H1 (cell line): Measurements from ENCODE around the gene CLP1. TPM values are rescaled to one million over a fixed set of nuclear protein-coding genes. Genes with fewer than 3 reads are reported as not detected.

Experiments
- JUND ChIP-seq: IDR thresholded peaks from 2 replicates; pipeline ENCODE4 v1.6.1; 2011; ENCODE audit warnings: mild to moderate bottlenecking, improper control_type of control experiment, low read length
- TAF7 ChIP-seq: optimal IDR thresholded peaks from 2 replicates; pipeline ENCODE3; 2011; ENCODE audit warnings: low read depth, mild to moderate bottlenecking, inconsistent platforms, low read length, moderate library complexity, borderline replicate concordance
- polyA plus RNA-seq, 7 experiments: library from polyadenylated mRNA; depleted of rRNA in 3 of 7; stranded (reverse) in 5 of 7; unstranded in 2 of 7; fragments of >200 nt in 5 of 7; fragments of 200-250 nt in 2 of 7; gene quantifications; 1 replicate in 5 of 7; 2 replicates in 1 of 7; 4 replicates in 1 of 7; pipeline versions ENCODE4 v1.2.1 to v1.2.3, GENCODE V29; 2011 to 2013; ENCODE audit warnings: missing spikeins in 2 of 7, mixed read lengths in 2 of 7
- total RNA-seq: library from RNA; stranded (reverse); fragmentation: NEBNext Ultra II Directional; extraction: Animal tissue kit (Norgen Biotek cat#: 25700); gene quantifications from 2 replicates; pipeline ENCODE4 v1.2.1, GENCODE V29; 2021
- TF ChIP-seq, protein P1 (sequence below): IDR thresholded peaks from 2 replicates; pipeline ENCODE4 v1.6.1; 2012; ENCODE audit warnings: low read length, inconsistent platforms

CLP1 gene
- total and polyA plus RNA-seq, 2 of the 8 experiments (the other 6 are each of a cell fraction or from before 2014, with no cell fraction given): 29.4 to 29.9 TPM

DNA sequence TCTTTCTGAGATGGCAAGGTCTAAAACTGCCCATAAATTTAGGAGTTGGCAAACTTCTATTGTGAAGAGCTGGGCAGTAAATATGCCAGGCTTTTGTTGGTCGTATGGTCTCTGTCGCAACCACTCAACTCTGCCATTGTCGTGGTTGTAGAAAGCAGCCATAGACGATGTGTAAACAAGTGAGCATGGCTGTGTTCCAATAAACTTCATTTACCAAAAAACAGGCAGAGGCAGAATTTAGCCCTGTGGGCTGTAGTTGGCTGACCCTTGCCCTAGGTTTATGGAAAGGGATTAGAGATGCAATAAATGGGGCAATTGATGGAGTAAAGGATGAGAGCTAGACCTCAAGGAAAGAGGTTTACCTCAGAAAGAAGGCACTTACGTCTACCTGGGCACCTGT lies 25.4 kb upstream of the CLP1 start (continued):
- no peak for TF ChIP-seq TAF7
- no peak for TF ChIP-seq JUND
- TF ChIP-seq, protein P1, sequence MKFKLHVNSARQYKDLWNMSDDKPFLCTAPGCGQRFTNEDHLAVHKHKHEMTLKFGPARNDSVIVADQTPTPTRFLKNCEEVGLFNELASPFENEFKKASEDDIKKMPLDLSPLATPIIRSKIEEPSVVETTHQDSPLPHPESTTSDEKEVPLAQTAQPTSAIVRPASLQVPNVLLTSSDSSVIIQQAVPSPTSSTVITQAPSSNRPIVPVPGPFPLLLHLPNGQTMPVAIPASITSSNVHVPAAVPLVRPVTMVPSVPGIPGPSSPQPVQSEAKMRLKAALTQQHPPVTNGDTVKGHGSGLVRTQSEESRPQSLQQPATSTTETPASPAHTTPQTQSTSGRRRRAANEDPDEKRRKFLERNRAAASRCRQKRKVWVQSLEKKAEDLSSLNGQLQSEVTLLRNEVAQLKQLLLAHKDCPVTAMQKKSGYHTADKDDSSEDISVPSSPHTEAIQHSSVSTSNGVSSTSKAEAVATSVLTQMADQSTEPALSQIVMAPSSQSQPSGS: no peak
